22Rv1 (cell line): ENCODE results near the gene CTU2.

ENCODE experiments used
- H3K27ac ChIP-seq: fragments of 450-650 bp; 2 replicates; pipeline ENCODE4 v1.5.1; 2017
- ZFX ChIP-seq: fragments of 450-650 bp; IDR thresholded peaks from 2 replicates; pipeline ENCODE4 v1.6.1; 2017; ENCODE audit warnings: antibody characterized with exemption, borderline replicate concordance
- TF ChIP-seq, protein P1 (sequence below): fragments of 450-650 bp; IDR thresholded peaks from 2 replicates; pipeline ENCODE4 v1.5.1; 2017; ENCODE audit warnings: mild to moderate bottlenecking

The CTU2 gene

DNA sequence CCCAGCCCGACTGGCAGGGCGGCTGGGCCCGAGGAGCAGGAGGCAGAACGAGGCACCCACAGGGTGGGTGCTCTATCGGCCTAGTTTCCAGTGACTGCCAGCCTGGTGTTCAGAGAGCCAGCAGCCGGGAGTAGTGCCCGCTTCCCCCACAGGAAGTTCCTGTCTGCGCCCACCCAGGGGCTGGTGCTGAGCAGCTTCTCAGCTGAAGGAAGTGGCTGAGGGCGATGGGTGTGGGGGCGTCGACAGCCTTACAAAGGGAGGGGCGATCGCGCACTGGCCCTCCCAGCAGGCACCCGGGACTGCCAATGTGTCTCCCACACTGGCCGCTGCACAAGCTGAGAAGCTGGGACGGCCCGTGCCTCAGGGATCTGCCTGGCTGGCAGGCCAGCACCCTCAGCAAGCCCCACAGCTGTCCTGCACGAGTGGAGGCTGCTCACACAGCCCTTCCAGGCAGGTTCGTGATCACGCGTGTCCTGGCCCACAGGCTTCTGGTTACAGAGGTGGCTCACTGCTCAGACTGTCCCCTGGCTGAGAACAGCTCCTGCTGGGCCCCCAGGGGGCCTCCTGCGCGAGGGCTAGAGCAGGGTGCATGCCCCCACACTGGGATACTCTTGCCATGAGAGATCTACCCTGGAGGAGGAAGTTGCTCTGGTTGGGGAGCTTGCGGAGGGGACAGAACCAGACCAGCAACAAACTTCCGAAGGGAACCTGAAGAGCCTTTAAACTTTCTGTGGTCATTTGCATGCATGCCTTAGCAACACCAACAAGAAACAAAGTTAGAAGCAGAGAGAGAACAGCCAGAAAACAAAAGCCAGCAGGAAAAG, 2.6 kb upstream of the CTU2 start:
- TF ChIP-seq ZFX, result no peak
- TF ChIP-seq, protein P1, sequence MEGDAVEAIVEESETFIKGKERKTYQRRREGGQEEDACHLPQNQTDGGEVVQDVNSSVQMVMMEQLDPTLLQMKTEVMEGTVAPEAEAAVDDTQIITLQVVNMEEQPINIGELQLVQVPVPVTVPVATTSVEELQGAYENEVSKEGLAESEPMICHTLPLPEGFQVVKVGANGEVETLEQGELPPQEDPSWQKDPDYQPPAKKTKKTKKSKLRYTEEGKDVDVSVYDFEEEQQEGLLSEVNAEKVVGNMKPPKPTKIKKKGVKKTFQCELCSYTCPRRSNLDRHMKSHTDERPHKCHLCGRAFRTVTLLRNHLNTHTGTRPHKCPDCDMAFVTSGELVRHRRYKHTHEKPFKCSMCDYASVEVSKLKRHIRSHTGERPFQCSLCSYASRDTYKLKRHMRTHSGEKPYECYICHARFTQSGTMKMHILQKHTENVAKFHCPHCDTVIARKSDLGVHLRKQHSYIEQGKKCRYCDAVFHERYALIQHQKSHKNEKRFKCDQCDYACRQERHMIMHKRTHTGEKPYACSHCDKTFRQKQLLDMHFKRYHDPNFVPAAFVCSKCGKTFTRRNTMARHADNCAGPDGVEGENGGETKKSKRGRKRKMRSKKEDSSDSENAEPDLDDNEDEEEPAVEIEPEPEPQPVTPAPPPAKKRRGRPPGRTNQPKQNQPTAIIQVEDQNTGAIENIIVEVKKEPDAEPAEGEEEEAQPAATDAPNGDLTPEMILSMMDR, result no peak
- H3K27ac ChIP-seq, result no peak overlapping the region

DNA sequence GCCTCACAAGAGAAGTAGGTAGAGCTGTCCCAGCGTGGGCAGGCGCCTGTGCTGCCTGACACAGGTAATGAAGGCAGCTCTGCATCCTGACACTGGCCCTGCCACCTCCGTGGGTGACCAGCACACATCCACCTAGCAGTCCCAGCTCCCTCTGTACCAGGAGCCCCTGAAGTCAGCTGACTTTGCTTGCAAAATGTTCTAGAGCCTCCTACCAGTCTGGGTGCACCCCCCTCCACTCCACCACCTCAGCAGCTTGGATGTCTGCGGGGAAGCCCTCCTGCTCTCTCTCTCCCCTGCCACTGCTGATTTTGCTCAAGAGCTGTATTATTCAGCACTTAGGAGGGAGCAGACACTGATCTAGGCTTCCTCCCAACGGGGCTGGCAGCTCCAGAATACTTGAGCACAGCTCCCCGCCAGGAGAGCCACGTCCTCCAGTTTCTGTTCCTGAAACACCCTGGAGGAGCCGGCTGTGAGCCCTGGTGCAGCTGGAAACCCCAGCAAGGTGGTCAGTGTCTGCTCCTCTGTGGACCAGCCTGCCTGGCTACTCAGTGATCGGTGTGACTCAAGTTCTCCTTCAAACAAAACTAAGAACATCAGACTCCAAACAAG, 1.1 kb upstream of the CTU2 start:
- TF ChIP-seq ZFX, result no peak
- TF ChIP-seq, protein P1, result no peak
- peak overlapping the region; percentile 69 for H3K27ac ChIP-seq

DNA sequence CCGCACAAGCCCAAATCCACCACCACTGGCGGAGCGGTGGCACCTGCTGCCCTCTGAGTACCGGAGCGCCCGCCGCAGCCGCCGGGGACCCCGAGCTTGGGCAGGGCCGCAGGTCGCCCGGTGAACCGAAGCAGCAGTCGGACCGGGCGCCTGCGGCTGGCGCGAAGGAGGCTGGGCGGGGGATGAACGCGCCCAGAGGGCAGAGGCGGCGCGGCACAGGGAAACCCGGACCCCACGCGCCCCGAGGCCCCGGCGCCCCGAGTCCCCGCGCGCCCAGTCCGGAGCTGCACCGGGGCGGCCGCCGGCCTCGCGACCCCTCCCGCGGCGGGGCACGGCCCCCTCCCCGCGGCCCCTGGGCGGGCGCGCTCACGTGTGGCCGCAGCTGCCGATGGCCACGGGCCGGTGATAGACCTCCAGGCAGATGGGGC, 488 bp upstream of the CTU2 start:
- peak overlapping the region; percentile 69 for H3K27ac ChIP-seq
- TF ChIP-seq ZFX, result no peak
- TF ChIP-seq, protein P1, result no peak

DNA sequence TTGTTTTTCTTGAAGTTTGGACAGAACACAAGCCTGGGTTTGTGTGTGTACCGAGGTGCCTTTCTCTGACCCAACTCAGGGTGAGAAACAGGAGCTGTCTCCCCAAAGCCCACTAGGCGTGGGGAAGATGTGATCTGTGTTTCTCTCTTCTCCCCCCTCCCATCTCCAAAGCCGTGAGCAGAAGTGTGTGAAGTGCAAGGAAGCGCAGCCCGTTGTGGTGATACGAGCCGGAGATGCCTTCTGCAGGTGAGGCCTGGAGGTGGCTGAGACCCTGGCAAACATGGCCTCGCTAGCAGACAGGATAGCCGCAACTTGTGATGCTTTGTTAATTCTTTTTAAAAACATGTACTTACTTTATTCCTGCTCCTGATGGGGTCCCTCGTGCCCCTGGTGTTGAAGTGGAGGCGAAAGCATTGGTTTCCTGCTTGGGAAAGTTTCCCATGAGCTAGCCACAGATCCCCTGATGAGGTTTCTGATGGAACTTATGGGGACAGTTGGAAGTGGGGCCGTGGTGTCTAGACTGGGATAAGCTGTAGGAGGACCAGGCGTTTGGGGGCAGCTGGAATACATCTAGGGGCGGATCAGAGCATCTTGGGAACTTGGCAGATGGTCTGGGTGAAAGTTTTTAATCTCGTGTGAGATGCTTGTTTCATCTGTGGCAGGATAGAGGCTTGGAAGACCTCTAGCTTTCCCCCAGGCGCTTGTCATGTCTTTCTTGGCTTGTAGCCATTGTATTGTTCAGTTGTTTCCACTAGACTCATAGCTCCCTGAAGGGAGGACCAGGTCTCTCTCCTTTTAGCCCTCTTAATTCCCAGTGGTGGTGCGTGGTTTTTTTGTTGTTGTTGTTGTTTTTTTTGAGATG, 893 bp downstream of the CTU2 start:
- TF ChIP-seq, protein P1, result no peak
- no peak for TF ChIP-seq ZFX
- H3K27ac ChIP-seq, result peak overlapping the region; percentile 69

DNA sequence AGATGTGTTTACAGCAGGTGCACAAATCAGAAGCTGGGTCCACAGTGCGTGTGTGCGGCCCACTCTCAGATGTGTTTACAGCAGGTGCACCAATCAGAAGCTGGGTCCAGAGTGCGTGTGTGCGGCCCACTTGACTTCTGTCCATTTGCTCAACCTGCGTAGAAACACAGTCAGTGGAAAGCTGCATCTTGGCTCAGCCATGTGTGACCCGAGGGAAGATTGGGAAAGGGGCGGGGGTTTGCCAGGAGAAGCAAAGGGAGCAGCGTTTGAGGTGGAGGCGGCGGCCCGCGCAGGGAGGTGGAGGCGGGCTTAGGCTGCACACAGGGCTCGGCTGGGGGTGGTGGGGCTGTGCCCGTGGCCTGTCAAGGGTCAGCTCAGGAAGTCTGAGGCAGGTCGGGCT, 4.3 kb downstream of the CTU2 start:
- no peak overlapping the region for H3K27ac ChIP-seq
- TF ChIP-seq, protein P1, result no peak
- TF ChIP-seq ZFX, result no peak

DNA sequence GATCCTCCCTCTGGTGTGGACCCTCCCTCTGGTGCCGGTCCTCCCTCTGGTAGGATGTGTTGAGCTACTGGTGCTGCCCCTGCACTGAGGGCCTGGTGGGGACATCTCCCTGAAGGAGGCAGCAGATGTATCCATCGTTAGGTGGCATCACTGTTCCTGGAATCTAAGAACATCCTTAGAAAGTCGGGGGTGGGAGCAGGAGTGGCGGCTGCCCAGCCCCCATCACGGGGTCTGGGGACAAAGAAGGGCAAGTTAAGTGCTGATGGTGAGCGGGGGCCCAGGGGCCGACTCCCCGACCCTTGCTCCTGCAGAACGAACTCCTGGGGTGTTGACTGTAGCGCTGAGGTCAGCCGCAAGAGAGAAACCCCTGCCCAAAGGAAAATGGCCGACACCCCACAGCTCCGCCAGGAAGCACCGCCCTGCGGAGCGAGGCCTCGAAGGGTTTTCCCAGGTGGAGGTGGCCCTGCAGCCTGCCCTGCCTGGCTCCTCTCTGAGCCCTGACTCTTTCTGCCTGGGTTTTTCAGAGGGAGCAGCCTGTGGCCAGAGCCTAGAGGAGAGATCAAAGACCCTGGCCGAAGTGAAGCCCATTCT, 5.5 kb downstream of the CTU2 start:
- TF ChIP-seq, protein P1, result no peak
- TF ChIP-seq ZFX, result no peak
- no peak overlapping the region for H3K27ac ChIP-seq
